Lung (tissue), 12 donors: ENCODE data around the gene NLRP1. TPM values are rescaled to one million over a fixed set of nuclear protein-coding genes. Genes with fewer than 3 reads are reported as not detected.

Experiments
- ATAC-seq: fragments of 200-7000 bp; cut with Tn5 transposase; one replicate; pipeline ENCODE4 v1.9.1; 2020; ENCODE audit warnings: moderate number of reproducible peaks; ENCODE audit not compliant: insufficient read depth, low FRiP score
- DNase-seq, 3 donors: peaks; one replicate each; pipeline ENCODE4 v3.0.0-alpha.2; 2013 to 2017
- H3K27ac ChIP-seq, 2 donors: one replicate each; pipeline ENCODE4 v1.5.1; 2013; ENCODE audit warnings: mild to moderate bottlenecking in 2 of 2, moderate library complexity in 2 of 2, control low read depth in 1 of 2, inconsistent platforms in 1 of 2, low read depth in 1 of 2, low read length in 1 of 2
- H3K27me3 ChIP-seq, 3 donors: one replicate each; pipeline ENCODE4 v1.5.1; 2013; ENCODE audit warnings: low read length in 2 of 3; ENCODE audit not compliant: control insufficient read depth in 3 of 3, insufficient read depth in 3 of 3
- H3K36me3 ChIP-seq, 4 donors: one replicate each; pipeline ENCODE4 v1.5.1; 2013; ENCODE audit warnings: low read length in 4 of 4, mild to moderate bottlenecking in 1 of 4, moderate library complexity in 1 of 4; ENCODE audit not compliant: control insufficient read depth in 4 of 4, insufficient read depth in 4 of 4
- H3K4me1 ChIP-seq, 5 donors: one replicate each; pipeline ENCODE4 v1.5.1; 2013; ENCODE audit warnings: low read length in 5 of 5, mild to moderate bottlenecking in 2 of 5, moderate library complexity in 1 of 5; ENCODE audit not compliant: control insufficient read depth in 5 of 5, insufficient read depth in 5 of 5
- H3K4me3 ChIP-seq: one replicate; pipeline ENCODE4 v1.5.1; 2013; ENCODE audit warnings: mild to moderate bottlenecking, control low read depth, moderate library complexity
- H3K9ac ChIP-seq, 2 donors: one replicate each; pipeline ENCODE4 v1.5.1; 2013; ENCODE audit warnings: low read length in 2 of 2, control low read depth in 1 of 2; ENCODE audit not compliant: insufficient read depth in 1 of 2
- H3K9me3 ChIP-seq, 4 donors: one replicate each; pipeline ENCODE4 v1.5.1; 2013; ENCODE audit warnings: low read length in 3 of 4, mild to moderate bottlenecking in 1 of 4, moderate library complexity in 1 of 4; ENCODE audit not compliant: control insufficient read depth in 4 of 4, insufficient read depth in 3 of 4
- WGBS, 2 donors: extraction: QIAGEN DNeasy Blood & Tissue Kit; methylation state at CpG; one replicate each; pipeline ENCODE4 v1.1.7; 2013; 5-methylcytosine and 5-hydroxymethylcytosine counted together
- polyA plus RNA-seq, 2 donors: library from polyadenylated mRNA; stranded (reverse); fragments of 200-250 nt; gene quantifications; one replicate each; pipeline ENCODE4 v1.2.1, GENCODE V29; 2013
- total RNA-seq, 2 donors: library from RNA; depleted of rRNA in 1 of 2; stranded (reverse); fragments of >200 nt in 1 of 2; gene quantifications; one replicate each; pipeline ENCODE4 v1.2.1, GENCODE V29; 2014 to 2021
- TF ChIP-seq, protein P1 (sequence below): IDR thresholded peaks from 2 replicates; pipeline ENCODE4 v1.5.1; 2012; ENCODE audit warnings: mild to moderate bottlenecking; ENCODE audit errors: control extremely low read depth, extremely low read depth
- donor health status: control.
- donor health status: control.
- donor health status: Bipolar disorder and iron deficiency.
- donor health status: healthy.
- donor health status: DM: yes; HTN: yes; CAD: no.

NLRP1 gene
- total and polyA plus RNA-seq, 4 donors = 14.5 to 33.1 (median 25.2) TPM

DNA sequence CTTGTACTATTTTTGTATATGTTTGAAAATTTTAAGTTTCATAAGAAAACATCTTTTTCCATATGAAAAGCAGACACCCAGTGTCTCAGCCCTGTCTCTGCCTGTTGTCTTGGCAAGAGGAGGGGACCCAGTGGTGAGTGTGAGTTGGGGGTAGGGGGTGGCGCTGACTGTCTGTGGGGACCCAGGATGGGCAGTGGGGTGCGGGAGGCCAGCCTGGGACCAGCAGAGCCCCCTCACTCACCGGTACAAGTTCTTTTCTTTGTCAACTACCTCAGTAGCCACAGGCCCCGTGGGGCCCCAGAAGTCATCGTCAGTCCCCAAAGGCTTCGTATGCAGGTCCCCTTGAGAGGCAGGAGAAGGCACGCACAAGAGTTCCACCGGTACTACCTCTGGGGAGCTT is 51.7 kb downstream of the NLRP1 start:
- TF ChIP-seq, protein P1, sequence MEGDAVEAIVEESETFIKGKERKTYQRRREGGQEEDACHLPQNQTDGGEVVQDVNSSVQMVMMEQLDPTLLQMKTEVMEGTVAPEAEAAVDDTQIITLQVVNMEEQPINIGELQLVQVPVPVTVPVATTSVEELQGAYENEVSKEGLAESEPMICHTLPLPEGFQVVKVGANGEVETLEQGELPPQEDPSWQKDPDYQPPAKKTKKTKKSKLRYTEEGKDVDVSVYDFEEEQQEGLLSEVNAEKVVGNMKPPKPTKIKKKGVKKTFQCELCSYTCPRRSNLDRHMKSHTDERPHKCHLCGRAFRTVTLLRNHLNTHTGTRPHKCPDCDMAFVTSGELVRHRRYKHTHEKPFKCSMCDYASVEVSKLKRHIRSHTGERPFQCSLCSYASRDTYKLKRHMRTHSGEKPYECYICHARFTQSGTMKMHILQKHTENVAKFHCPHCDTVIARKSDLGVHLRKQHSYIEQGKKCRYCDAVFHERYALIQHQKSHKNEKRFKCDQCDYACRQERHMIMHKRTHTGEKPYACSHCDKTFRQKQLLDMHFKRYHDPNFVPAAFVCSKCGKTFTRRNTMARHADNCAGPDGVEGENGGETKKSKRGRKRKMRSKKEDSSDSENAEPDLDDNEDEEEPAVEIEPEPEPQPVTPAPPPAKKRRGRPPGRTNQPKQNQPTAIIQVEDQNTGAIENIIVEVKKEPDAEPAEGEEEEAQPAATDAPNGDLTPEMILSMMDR = no peak
- Histone ChIP-seq H3K36me3 (peaks cover 0 to 32% (median 0%) of the 10 kb centered on the region in 4 donors), H3K27me3 (no peaks in the 10 kb centered on the region), H3K9ac (no peak overlapping the region), H3K9me3 (no peaks in the 10 kb centered on the region), H3K4me1 (no peaks in the 10 kb centered on the region), H3K4me3 (no peak overlapping the region), H3K27ac (no peak overlapping the region)
- no peak for ATAC-seq
- DNase-seq = no peak
- 92 to 93% methylated on average over 8 of the region's 8 CpGs for WGBS, 2 donors

- no peak overlapping the region for H3K4me3 ChIP-seq
- H3K4me1 ChIP-seq = no peaks in the 10 kb centered on the region
- TF ChIP-seq, protein P1 = no peak
- WGBS, 2 donors = 95 to 97% methylated on average over 4 of the region's 4 CpGs
- H3K9me3 ChIP-seq = no peaks in the 10 kb centered on the region
- DNase-seq (no peak), ATAC-seq (no peak)
- no peaks in the 10 kb centered on the region for H3K27me3 ChIP-seq
- H3K36me3 ChIP-seq = peaks cover 0 to 29% (median 0%) of the 10 kb centered on the region in 4 donors
- H3K27ac ChIP-seq = no peak overlapping the region
- no peak overlapping the region for H3K9ac ChIP-seq
These were observed 53.3 kb downstream of the NLRP1 start for GRCh38 chr17:5531085-5531418.

DNA sequence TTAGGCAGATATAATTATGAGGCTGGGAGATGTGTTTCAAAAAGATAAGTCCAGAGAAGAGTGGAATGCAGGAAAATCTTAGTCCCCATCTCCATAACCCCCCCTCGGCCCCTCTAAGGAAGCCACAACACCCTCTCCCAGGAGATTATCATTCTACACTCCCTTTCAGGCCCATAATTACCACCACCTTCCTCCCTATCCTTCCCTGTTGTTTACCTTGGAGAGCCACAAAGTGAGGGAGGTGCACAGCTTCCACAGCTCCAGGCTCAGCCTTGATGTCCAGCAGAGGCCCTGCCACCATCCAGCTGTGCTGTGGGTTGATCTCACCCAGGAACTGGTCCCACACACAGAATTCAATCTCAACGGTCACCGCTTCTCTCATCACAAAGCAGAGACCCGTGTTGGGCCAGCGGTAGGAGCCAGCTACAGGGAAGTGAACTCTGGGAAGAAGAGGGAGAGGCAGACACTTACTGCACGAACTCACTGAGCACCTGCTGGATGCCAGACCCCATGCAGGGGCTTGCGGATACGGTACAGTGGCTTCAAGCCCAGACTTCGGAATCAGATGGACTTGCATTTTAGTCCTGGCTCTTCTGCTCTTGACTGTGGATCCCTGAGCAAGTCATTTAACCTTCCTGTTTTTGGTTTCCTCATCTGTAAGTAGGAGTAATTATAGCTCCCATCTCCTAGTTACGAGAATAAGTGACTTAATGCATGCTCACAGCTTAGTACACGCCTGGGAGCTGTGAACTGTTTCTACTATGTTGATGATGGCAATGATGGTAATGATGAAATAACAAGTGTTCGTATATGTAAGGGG is 53.8 kb downstream of the NLRP1 start:
- Histone ChIP-seq H3K4me3 (no peak overlapping the region), H3K27ac (no peak overlapping the region), H3K36me3 (peaks cover 0 to 28% (median 0%) of the 10 kb centered on the region in 4 donors), H3K27me3 (no peaks in the 10 kb centered on the region), H3K9ac (no peak overlapping the region), H3K4me1 (no peaks in the 10 kb centered on the region), H3K9me3 (no peaks in the 10 kb centered on the region)
- no peak for DNase-seq
- ATAC-seq = no peak
- TF ChIP-seq, protein P1 = no peak
- 89 to 91% methylated on average over 12 of the region's 12 CpGs for WGBS, 2 donors
